ENCODE results near the gene DVL3.

DNA sequence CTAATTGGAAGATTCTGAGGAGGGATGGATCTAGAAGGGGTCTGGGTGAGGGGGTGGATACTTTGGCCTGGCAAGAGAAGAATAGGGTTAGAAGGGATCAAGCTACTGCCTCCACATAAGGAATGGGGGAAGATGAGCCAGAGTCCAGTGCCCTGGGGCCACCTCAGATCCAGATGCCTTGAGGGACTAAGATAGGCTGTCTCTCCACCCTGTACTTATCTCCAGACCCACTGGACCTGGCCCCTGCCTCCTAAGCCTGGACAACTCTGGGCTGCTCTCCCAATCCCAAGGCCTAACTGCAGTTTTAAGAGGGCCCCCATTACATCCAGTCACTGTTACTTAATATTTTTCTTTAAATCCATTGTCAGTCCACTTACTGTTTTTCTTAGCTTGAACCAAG lies 2.0 kb downstream of the DVL3 start:
- TF ChIP-seq, protein P1, sequence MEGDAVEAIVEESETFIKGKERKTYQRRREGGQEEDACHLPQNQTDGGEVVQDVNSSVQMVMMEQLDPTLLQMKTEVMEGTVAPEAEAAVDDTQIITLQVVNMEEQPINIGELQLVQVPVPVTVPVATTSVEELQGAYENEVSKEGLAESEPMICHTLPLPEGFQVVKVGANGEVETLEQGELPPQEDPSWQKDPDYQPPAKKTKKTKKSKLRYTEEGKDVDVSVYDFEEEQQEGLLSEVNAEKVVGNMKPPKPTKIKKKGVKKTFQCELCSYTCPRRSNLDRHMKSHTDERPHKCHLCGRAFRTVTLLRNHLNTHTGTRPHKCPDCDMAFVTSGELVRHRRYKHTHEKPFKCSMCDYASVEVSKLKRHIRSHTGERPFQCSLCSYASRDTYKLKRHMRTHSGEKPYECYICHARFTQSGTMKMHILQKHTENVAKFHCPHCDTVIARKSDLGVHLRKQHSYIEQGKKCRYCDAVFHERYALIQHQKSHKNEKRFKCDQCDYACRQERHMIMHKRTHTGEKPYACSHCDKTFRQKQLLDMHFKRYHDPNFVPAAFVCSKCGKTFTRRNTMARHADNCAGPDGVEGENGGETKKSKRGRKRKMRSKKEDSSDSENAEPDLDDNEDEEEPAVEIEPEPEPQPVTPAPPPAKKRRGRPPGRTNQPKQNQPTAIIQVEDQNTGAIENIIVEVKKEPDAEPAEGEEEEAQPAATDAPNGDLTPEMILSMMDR (IDR thresholded peaks at IDR 0.05): no peak
- no peak for TF ChIP-seq POLR2A (IDR thresholded peaks at IDR 0.05)

All from body of pancreas (tissue), 4 donors.